Inflammatory macrophage treated with lipopolysaccharide for 4 hours (primary cell): ENCODE data around the gene ELOVL6.
"Not testable (repeated sequence)": the region's sequence is repeated elsewhere in the genome, so short reads cannot be mapped to it uniquely, and the experiment has no call there.

ENCODE experiments used
- DNase-seq: peaks from one replicate; pipeline ENCODE4 v3.0.0-alpha.2; 2020

The ELOVL6 gene

DNA sequence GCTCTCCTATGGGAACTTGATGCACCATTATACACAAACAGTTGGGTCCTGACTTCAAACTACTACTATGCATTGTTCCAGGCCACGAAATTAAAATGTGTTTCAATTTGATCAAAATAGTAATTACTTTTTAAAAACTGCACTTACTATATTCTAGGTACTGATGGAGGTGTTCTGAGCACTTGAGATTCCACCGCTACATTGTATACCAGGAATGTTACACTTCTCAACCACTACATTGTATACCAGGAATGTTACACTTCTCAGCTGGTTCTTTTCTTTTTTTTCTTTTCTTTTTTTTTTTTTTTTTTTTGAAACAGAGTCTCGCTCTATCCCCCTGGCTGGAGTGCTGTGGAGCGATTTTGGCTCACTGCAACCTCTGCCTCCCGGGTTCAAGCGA lies 77.9 kb downstream of the ELOVL6 start:
- DNase-seq = no peak

DNA sequence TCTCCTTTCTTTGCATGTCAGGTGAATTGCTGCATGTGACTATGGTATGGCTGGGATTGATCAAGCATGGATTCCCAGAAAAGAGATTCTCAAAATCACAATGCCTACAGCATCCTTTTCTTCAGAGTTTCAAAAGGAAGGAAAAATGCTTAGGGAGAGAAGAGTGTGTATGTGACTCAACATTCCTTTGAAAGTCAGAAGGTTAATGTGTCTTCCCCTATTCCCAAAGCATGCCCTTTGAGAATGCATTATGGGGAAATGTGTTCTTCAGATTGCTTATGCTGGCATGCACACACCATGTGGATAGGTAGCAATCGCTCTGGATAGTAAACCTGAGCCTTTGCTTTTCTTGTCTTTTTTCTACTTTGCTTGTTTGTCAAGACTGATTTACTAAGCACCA lies 78.5 kb downstream of the ELOVL6 start:
- DNase-seq = no peak

DNA sequence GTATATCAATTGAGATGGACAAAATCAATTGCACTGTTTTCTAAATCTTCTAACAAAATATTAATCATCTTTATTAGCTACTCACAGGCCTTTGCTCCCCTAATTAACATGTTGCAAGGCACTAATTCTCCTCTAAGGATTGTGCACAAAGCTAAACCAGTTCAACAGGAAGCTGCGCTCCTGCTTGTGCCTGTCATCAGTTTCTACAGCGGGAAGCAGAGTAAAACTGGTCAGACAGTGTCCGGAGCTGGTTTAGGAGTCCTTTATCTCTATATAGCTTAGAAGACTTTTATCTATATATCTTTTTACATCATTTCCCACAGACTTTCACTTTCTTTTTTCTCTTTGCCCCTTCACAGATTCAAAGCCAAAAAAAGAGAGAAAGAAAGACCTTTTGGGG lies 79.1 kb downstream of the ELOVL6 start:
- no peak for DNase-seq

GRCh38 chr4:110112056-110112455 lies 86.4 kb downstream of the ELOVL6 start:
- DNase-seq = no peak

- DNase-seq = no peak
These were observed 89.0 kb downstream of the ELOVL6 start for GRCh38 chr4:110109455-110109854.

DNA sequence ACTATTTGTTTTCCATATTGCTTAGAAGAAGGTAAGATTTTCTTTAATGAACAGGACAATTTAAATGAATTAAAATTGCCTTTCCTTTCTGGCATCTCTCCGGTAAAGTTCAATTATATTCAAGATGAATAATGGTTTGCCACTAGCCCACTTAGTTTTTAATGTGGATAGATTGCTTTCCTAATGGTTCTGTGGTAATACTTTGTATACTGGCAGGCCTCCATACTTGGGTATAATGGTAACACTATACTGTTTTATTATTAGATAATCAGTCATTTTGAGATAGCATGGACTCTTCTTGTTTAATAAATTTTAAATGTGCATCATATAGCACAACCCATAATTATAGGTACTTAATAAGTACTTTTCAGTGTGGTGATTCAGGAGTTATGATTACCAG lies 89.5 kb downstream of the ELOVL6 start:
- no peak for DNase-seq

- peak; percentile 52 for DNase-seq
These were observed 90.0 kb downstream of the ELOVL6 start for GRCh38 chr4:110108422-110108821.

GRCh38 chr4:110107866-110108265 lies 90.5 kb downstream of the ELOVL6 start:
- DNase-seq = peak; percentile 67

GRCh38 chr4:110106931-110107296 lies 91.5 kb downstream of the ELOVL6 start:
- DNase-seq = peak; percentile 62

DNA sequence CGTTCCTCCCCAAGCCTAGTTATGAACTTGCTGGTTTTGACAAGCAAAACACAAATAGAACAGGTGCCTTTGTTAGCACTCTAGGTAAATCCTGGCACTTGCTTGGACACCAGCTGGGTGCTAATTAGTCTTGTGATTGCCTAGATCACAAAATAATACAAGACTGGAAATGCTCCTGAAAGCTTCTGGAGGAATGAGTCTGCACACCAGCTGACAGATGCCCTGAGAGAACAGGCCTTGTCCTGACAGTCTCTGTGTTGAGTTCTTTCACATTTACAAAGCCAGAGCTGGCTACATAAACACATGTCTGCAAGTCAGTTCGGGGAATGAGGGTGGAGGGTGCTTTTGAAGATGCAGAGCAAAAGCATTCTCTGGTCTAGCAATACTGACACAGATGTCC lies 93.8 kb downstream of the ELOVL6 start:
- DNase-seq = no peak

DNA sequence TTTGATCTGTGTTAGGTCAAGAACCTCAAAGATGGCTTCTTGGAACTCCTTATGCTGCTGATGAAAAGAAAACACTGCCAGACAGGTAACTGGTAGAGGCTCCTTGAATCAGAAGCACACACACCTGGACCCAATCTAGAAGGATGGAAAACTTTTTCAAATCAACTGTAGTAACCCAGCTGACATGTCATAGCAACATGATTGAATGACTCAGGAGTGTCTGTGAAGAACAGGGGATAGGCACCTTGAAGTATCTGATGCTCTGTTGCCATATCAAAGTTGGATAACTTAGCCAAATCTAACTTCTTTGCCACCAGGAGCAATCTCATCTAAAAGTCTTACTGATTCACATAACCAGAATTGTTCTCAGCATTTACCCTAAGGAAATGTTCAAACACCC lies 98.8 kb downstream of the ELOVL6 start:
- DNase-seq = no peak

GRCh38 chr4:110096405-110096804 lies 102.0 kb downstream of the ELOVL6 start:
- DNase-seq = no peak

- DNase-seq = no peak
These were observed 105.8 kb downstream of the ELOVL6 start for GRCh38 chr4:110092646-110093045.

GRCh38 chr4:110091434-110092140 lies 106.8 kb downstream of the ELOVL6 start:
- no peak for DNase-seq

- no peak for DNase-seq
These were observed 109.7 kb downstream of the ELOVL6 start for GRCh38 chr4:110088670-110089069.

- DNase-seq = no peak
These were observed 111.2 kb downstream of the ELOVL6 start for GRCh38 chr4:110087070-110087708.

GRCh38 chr4:110085131-110085530 lies 113.3 kb downstream of the ELOVL6 start:
- no peak for DNase-seq

DNA sequence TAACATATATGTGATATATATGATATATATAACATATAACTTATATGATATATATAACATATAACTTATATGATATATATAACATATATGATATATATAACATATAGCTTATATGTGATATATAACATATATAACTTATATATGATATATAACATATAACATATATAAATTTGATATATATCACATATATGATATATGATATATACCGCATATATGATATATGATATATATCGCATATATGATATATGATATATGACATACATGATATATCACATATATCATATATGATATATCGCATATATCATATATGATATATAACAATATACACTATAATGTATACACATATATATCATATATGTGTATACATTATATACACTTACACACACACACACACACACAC lies 114.3 kb downstream of the ELOVL6 start:
- DNase-seq = no peak

- not testable (repeated sequence) for DNase-seq
These were observed 120.3 kb downstream of the ELOVL6 start for GRCh38 chr4:110078148-110078547.

- not testable (repeated sequence) for DNase-seq
These were observed 121.6 kb downstream of the ELOVL6 start for GRCh38 chr4:110076828-110077227.

GRCh38 chr4:110075891-110076290 lies 122.5 kb downstream of the ELOVL6 start:
- no peak for DNase-seq

DNA sequence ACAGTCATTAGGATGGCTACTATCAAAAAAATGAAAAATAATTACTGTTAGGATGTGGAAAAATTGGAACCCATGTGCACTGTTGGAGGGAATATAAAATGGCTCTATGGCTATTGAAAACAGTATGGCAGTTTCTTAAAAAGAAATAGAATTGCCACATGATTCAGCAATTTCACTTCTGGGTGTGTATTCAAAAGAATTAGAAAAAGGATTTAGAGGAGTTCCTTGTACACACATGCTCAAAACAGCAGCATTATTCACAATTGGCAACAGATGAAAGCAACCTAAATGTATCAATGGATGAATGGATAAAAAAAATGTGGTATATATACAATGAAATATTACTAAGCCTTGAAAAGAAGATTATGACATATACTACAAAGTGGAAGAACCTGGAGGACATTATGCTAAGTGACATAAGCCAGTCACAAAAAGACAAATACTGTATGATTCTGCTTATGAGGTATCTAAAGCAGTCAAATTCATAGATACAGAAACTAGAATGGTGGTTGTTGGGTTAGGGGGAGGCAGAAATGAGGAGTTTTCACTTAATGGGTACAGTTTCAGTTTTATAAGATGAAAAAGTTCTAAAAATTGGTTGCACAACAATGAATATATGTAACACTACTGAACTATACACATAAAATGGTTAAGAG lies 123.2 kb downstream of the ELOVL6 start:
- no peak for DNase-seq

- DNase-seq = no peak
These were observed 123.8 kb downstream of the ELOVL6 start for GRCh38 chr4:110074570-110074969.
